Right lobe of liver (tissue), 4 donors: ENCODE results near the gene VPS33A.
A peak's percentile ranks its signal among the peaks of the same experiment; 100 is the strongest.

ENCODE experiments used
- CTCF ChIP-seq, 4 donors: fragments of 200-600 bp in 3 of 4; fragments of 450-650 bp in 1 of 4; IDR thresholded peaks; one replicate each; pipeline versions ENCODE4 v1.5.1 to v1.8.0; 2016 to 2022; ENCODE audit warnings: antibody characterized with exemption in 4 of 4, mild to moderate bottlenecking in 2 of 4
- POLR2A ChIP-seq: fragments of 450-650 bp; IDR thresholded peaks from one replicate; pipeline ENCODE4 v1.6.1; 2017; ENCODE audit warnings: antibody characterized with exemption, mild to moderate bottlenecking
- donor health status: DM: no; HTN: no; CAD: no.
- donor health status: DM: no; HTN: no; CAD: no.
- donor health status: DM: no; HTN: yes; CAD: no.

- TF ChIP-seq CTCF (IDR thresholded peaks at IDR 0.05) (no peak), POLR2A (peak; percentile 94)
Measured at GRCh38 chr12:122225683-122226365, 40.5 kb downstream of the VPS33A start, which contains the start of gene DIABLO.
